HG02588 (cell line): Measurements from ENCODE around the gene DYTN.

Experiments
- ATAC-seq: cut with Tn5 transposase; IDR thresholded peaks from one replicate; pipeline ENCODE4 v1.9.1; 2021; ENCODE audit warnings: mild to moderate bottlenecking, moderate library complexity; ENCODE audit not compliant: unreplicated experiment

DYTN gene

DNA sequence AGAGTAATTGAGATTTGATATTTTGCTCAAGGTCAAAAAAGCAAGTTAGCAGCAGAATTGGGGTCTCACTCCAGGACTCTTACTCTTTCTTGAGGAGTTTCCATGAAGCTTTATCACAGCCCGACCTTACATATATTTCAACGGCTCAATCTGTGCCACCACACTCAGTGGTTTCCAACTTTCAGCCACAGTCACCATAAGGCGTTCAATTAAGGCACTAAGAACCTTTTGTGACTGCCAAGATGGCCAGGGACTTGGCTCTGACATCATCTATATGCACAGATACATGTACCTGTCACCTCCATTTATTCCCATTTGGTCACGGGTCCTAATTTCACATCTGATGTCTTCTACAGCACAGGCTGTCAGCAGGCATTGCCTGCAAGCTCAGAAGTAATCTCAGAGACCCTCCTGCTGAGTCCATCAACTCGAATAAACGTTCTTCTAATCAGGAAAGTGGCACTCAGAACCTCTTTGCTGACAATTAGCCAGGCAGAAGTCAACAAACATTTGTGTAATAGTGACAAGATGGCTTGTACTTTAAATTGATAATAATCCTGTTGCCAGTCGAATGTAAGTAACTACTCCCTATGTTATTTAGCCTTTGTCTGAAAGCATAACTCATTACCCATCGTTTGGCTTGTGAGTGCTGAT lies 16.1 kb downstream of the DYTN start:
- ATAC-seq = no peak

DNA sequence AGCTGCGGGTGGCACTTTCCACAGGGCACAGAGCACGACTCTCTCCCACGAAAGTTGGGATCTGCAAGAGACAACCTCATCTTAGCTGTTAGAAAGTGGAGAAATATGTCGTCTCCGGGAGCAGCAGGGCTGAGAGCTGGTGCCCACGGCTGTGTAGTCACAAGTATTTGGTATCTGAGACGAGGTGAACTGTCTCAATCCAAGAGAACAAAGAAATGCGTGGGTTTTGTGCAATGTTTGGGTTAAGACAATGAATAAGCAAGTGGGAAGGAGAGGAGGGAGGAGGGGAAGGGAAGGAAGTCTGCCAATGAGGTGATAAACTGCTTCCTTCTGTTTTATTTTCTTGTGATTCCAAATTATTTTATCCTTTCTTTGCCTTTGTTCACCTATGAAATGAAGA lies 18.0 kb downstream of the DYTN start:
- no peak for ATAC-seq

DNA sequence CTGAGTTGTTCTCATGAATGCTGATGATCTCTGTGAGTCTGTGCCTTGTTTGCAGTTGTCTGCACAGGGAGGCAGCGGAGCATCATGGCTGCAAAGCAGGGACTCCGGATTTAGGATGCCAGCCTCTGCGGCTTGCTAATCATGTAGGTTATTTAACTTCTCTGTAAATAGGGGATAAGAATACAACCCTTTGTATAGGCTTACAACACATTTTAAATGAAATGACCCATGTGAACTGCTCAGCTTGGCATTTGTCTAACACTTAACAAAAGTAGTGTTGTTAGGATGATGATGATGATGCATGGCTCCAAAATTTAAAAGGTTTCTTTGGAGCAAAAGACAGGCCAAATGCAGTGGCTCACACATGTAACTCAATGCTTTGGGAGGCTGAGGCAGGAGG lies 19.4 kb downstream of the DYTN start:
- ATAC-seq = no peak

GRCh38 chr2:206696910-206697309 lies 21.3 kb downstream of the DYTN start:
- no peak for ATAC-seq

DNA sequence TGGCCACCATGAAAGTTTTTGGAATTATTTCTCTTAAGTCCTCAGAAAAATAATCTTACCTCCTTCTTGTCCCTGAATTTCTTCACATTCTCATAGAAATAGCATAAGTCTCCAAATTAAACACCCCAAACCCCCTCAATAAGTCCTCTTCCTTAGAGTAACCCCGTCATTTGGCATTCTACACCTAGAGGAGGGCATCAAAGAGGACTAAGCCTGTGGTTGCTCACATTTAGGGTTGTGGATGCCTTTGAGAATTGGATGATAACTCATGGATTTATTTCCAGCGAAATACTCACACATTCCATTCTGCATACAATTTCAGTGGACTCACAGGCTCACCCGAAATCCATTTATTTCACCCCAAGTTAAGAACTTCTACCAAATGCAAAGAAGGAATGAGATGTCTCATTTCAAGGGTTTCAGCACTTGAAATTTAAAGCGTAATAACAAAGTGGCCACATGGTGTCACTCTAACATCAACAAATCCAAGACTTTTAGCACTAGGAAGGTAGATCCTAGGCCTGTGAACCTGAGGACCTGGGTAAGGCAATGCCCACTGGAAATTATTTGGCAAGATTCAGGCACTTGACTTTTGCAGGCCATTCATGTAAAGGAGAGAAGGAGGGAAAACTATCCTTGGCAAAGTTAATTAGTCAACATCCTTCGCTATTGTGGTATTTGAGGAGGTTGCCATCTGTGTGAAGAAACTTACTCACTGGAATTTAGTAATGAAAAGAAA lies 24.6 kb downstream of the DYTN start:
- no peak for ATAC-seq

DNA sequence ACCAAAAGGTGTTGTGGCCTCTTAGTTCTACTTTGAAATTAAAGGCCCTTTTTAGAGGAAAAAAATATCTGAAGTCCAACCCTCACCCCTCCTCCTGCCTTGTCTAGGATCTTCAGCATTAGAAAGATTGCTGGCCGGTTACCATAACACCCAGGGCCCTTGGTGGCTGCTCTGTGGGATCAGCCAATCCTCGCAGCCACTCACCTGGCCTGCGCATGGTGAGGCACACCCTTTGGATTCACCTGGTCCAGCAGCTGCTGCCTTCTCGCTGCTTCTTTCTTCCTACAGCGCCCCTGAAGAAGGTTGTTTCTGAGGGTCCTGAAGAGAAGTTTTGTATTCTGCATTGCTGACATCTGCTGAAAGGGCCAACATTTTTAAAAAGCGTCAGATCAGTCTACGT lies 25.2 kb downstream of the DYTN start:
- no peak for ATAC-seq

DNA sequence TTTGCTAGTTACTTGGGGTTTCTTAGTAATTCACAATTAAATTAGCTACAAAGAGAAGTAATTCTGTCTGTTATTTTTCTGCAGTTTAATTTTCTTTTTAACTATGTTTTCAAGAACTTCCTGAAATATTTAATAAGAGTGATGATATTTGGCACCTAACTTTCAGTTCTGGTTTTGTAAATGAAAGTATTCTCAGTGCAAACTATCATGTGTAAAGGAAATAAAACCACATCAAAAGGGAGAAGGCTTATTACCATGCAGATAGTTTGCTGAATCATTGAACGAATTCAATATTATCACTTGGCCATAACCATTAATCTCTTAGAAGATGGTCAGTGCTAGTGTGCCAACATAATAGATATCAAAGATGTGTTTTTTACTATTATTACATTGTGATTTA lies 29.2 kb downstream of the DYTN start:
- ATAC-seq = no peak

GRCh38 chr2:206688453-206688852 lies 29.7 kb downstream of the DYTN start:
- ATAC-seq = no peak

- ATAC-seq = no peak
These were observed 34.6 kb downstream of the DYTN start for GRCh38 chr2:206683546-206683945.

- no peak for ATAC-seq
These were observed 47.5 kb downstream of the DYTN start for GRCh38 chr2:206670531-206671319.

DNA sequence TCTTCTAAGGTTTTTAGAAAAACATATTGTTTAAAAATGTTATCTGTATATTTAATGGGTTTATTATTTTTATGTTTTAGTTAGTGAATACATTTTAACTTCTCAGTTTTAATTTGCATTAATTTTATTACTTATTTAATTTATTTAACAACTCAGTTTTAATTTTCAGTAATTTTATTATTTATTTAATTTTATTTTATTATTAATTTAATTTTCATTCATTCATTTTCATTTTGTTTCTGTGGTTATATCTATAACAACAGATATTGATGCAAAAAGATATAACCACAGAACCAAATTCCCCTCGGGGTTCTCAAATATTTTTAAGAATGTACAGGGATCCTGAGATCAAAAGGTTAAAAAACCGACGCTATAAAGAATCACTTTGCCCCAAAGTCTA lies 52.9 kb downstream of the DYTN start:
- no peak for ATAC-seq

DNA sequence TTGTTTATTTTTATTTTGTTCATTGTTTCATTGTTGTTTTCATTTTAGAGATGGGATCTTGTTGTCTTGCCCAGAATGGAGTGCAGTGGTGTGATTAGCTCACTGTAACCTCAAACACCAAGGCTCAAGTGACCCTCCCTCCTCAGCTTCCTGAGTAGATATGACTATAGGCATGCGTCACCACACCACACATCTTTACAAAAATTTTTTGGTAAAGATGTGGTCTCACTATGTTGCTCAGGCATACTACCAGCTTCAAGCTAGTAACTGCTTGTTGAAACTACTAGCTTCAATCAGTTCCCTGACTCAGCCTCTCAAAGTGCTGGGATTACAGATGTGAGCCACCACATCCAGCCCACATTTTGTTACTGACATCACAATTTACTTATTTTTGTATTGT lies 61.1 kb downstream of the DYTN start:
- no peak for ATAC-seq

GRCh38 chr2:206647985-206648384 lies 70.2 kb downstream of the DYTN start:
- no peak for ATAC-seq

- ATAC-seq = no peak
These were observed 75.8 kb downstream of the DYTN start, which contains the start of gene FAM237A for GRCh38 chr2:206642075-206643025. Gene FAM237A (plus strand): TSS chr2:206642487. CDS start chr2:206644237, 1,750 bp downstream.

DNA sequence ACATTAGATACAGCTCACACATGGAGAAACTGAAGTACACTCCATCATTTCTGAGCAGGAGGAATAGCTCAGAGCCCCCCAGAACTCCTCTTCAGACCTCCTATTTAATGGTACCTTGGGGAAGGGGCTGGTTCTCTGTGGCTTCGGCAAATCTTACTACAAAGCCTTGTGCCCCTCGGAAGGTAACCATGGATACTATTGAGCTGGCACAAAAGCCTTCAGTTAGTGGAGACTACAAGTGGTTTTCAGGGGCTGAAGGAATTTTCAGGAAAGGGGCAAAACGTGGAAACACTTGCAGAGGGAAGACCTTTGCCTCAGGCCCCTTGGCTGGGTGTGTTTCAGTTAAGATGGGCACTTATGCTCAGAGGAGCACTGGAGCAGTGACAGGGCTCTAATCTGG lies 77.0 kb downstream of the DYTN start:
- ATAC-seq = no peak

GRCh38 chr2:206639636-206640035 lies 78.6 kb downstream of the DYTN start:
- ATAC-seq = no peak

DNA sequence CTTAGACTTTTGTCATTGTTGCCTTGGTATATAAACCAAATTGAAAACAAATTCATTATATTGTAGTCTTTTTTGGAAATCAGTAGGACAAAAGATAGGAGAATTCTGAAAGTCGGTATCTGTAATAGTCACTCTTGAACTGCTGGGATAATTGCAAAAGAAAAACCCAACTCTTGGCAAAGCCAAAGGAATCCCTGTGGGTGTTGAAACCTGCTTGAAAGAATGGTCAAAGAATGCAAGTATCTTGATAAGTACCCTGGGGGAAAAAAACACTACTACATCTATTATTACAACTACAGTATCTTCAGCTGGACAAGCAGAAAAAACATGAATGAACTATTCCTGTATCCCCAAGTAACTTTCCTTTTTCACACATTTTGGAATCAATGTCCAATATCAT lies 83.2 kb downstream of the DYTN start:
- no peak for ATAC-seq

GRCh38 chr2:206631340-206631739 lies 86.9 kb downstream of the DYTN start:
- no peak for ATAC-seq

DNA sequence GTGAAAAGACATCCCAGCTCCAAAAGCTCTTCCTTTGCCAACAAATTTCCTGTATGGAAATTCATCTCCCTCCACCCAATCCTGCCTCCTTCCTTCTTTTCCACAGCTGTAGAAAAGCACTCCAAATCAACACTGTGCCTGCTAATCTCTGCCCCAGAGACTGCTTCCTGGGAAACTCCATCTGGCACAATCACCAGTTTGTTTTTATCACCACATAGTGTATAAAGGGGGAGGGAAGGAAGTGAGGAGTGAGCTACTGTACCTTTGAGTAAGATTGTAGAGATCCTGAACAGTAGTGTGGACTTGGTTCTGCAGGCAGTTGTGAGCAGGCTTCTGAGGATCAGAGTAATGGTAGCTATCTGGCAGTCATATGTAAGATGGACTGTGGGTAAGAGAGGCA lies 90.6 kb downstream of the DYTN start:
- no peak for ATAC-seq

- ATAC-seq = no peak
These were observed 92.1 kb downstream of the DYTN start for GRCh38 chr2:206626108-206626507.

- no peak for ATAC-seq
These were observed 99.2 kb downstream of the DYTN start for GRCh38 chr2:206619011-206619410.
